Measurements from ENCODE around the gene SAMHD1. TPM values are rescaled to one million over a fixed set of nuclear protein-coding genes. Genes with fewer than 3 reads are reported as not detected.
A peak's percentile ranks its signal among the peaks of the same experiment; 100 is the strongest.

Gene SAMHD1
- total and polyA plus RNA-seq, 10 donors: 52.3 to 238 (median 195) TPM

GRCh38 chr20:36850759-36851158 lies 100.7 kb downstream of the SAMHD1 start:
- Histone ChIP-seq H3K27me3 (replicated peaks in 1 of 7) (no peaks in the 10 kb centered on the region), H3K4me3 (no peak overlapping the region), H3K4me1 (peaks cover 32 to 92% (median 78%) of the 10 kb centered on the region in 6 donors), H3K36me3 (no peaks in the 10 kb centered on the region), H3K27ac (no peak overlapping the region), H3K9me3 (peaks cover 0 to 5% (median 2%) of the 10 kb centered on the region in 8 donors)
- intact Hi-C loops (cut with DNase I; ENCODE audit: low total_unique reads): no loop called here
- 61 to 86% (median 84%) methylated on average over 6 of the region's 6 CpGs for WGBS, 5 donors
- no peak for DNase-seq
- TF ChIP-seq POLR2A (IDR thresholded peaks at IDR 0.05) (no peak), POLR2AphosphoS5 (IDR thresholded peaks at IDR 0.05) (no peak), CTCF (IDR thresholded peaks at IDR 0.05 in 8 of 11, conservative IDR thresholded peaks at IDR 0.05 in 3 of 11) (no peak)

GRCh38 chr20:36849333-36850065 lies 102.0 kb downstream of the SAMHD1 start:
- Histone ChIP-seq H3K4me3 (no peak overlapping the region), H3K27me3 (replicated peaks in 1 of 7) (no peaks in the 10 kb centered on the region), H3K9me3 (peaks cover 0 to 5% (median 2%) of the 10 kb centered on the region in 8 donors), H3K36me3 (no peaks in the 10 kb centered on the region), H3K4me1 (peaks cover 25 to 92% (median 78%) of the 10 kb centered on the region in 6 donors), H3K27ac (peak overlapping the region in 3 of 8 donors; percentile 11 to 92 (median 24))
- 81 to 96% (median 94%) methylated on average over 8 to 9 of the region's 9 CpGs for WGBS, 5 donors
- intact Hi-C loops (cut with DNase I; ENCODE audit: low total_unique reads): no loop called here
- no peak for TF ChIP-seq CTCF (IDR thresholded peaks at IDR 0.05 in 8 of 11, conservative IDR thresholded peaks at IDR 0.05 in 3 of 11)
- TF ChIP-seq POLR2A (IDR thresholded peaks at IDR 0.05): no peak
- TF ChIP-seq POLR2AphosphoS5 (IDR thresholded peaks at IDR 0.05): no peak
- no peak for DNase-seq

- TF ChIP-seq CTCF (IDR thresholded peaks at IDR 0.05 in 8 of 11, conservative IDR thresholded peaks at IDR 0.05 in 3 of 11) (no peak), POLR2AphosphoS5 (IDR thresholded peaks at IDR 0.05) (no peak), POLR2A (IDR thresholded peaks at IDR 0.05) (no peak)
- peaks cover 24 to 92% (median 78%) of the 10 kb centered on the region in 6 donors for H3K4me1 ChIP-seq
These were observed 102.8 kb downstream of the SAMHD1 start for GRCh38 chr20:36848677-36849076.

GRCh38 chr20:36848078-36848660 lies 103.3 kb downstream of the SAMHD1 start:
- no peaks in the 10 kb centered on the region for H3K27me3 ChIP-seq (replicated peaks in 1 of 7)
- no peaks in the 10 kb centered on the region for H3K36me3 ChIP-seq
- WGBS, 5 donors: 59 to 71% (median 64%) methylated on average over 6 of the region's 6 CpGs
- DNase-seq: no peak
- no peak for TF ChIP-seq POLR2AphosphoS5 (IDR thresholded peaks at IDR 0.05)
- TF ChIP-seq CTCF (IDR thresholded peaks at IDR 0.05 in 8 of 11, conservative IDR thresholded peaks at IDR 0.05 in 3 of 11): no peak
- TF ChIP-seq POLR2A (IDR thresholded peaks at IDR 0.05): no peak
- H3K9me3 ChIP-seq: peaks cover 0 to 5% (median 2%) of the 10 kb centered on the region in 8 donors
- peak overlapping the region in 5 of 8 donors; percentile 25 to 92 (median 32) for H3K27ac ChIP-seq
- intact Hi-C loops (cut with DNase I; ENCODE audit: low total_unique reads): no loop called here
- H3K4me3 ChIP-seq: no peak overlapping the region
- H3K4me1 ChIP-seq: peaks cover 28 to 93% (median 81%) of the 10 kb centered on the region in 6 donors

More at GRCh38 chr20:36848677-36849076, 102.8 kb downstream of the SAMHD1 start:
- Histone ChIP-seq H3K4me3 (no peak overlapping the region), H3K36me3 (no peaks in the 10 kb centered on the region), H3K27me3 (replicated peaks in 1 of 7) (no peaks in the 10 kb centered on the region), H3K27ac (peak overlapping the region in 5 of 8 donors; percentile 25 to 92 (median 32)), H3K9me3 (peaks cover 0 to 5% (median 2%) of the 10 kb centered on the region in 8 donors)
- intact Hi-C loops (cut with DNase I; ENCODE audit: low total_unique reads): no loop called here
- DNase-seq: no peak

All from spleen (tissue), 11 donors.